HCT116 (cell line): ENCODE data around the gene FCER2. TPM values are rescaled to one million over a fixed set of nuclear protein-coding genes. Genes with fewer than 3 reads are reported as not detected.

ENCODE experiments used
- ATAC-seq: fragments of 200-7000 bp; cut with Tn5 transposase; 2 replicates; pipeline ENCODE4 v1.9.1; 2020; ENCODE audit warnings: mild to moderate bottlenecking, moderate library complexity
- BruUV-seq: library from RNA; stranded (reverse); fragments of 400-500 nt; replicated peaks from 2 replicates; lab custom pipeline; 2021; lab: Mats Ljungman, UMichigan
- CTCF ChIA-PET: fragments of 300-600 bp; sonication (Branson Sonifier 250); formaldehyde crosslinking; loops from one replicate; lab custom pipeline; 2021; ENCODE audit warnings: antibody characterized with exemption; lab: Charles Lee
- POLR2A ChIA-PET: fragments of 300-600, 350-600 bp; sonication (Branson Sonifier 250); formaldehyde crosslinking; loops from one replicate; lab custom pipeline; 2021; ENCODE audit warnings: antibody characterized with exemption; lab: Charles Lee
- RAD21 ChIA-PET, 2 experiments: fragments of 300-600 bp; sonication (Branson Sonifier 250); formaldehyde crosslinking; loops; one replicate each; lab custom pipeline; 2023; ENCODE audit warnings: low total read pairs in 2 of 2; ENCODE audit not compliant: uncharacterized antibody in 2 of 2, unreplicated experiment in 2 of 2, low non-redundant PET in 1 of 2; lab: Charles Lee
- DNase-seq: peaks from one replicate; pipeline ENCODE4 v3.0.0-alpha.2; 2010; ENCODE audit warnings: low read depth, low spot score
- H2AFZ ChIP-seq: fragments of 200-600 bp; shearing (Covaris generic), sonication (generic); 2 replicates; pipeline ENCODE4 v1.6.1; 2017; ENCODE audit warnings: low read depth, mixed run types, mixed read lengths, antibody characterized with exemption, low read length; ENCODE audit not compliant: poor library complexity, severe bottlenecking
- H3K27ac ChIP-seq: 2 replicates; pipeline ENCODE4 v1.5.1; 2012; ENCODE audit warnings: low read depth, low read length
- H3K27me3 ChIP-seq: fragments of 200-600 bp; sonication (generic); 2 replicates; pipeline ENCODE4 v1.6.1; 2016; ENCODE audit warnings: mixed run types, low read length, mixed read lengths; ENCODE audit not compliant: insufficient read depth
- H3K36me3 ChIP-seq, 2 experiments: fragments of 200-500 bp in 1 of 2; fragments of 200-600 bp in 1 of 2; sonication (Bioruptor generic) in 1 of 2; sonication (generic) in 1 of 2; 2 replicates each; pipeline versions ENCODE4 v1.5.1 to v1.6.1; 2014 to 2016; ENCODE audit warnings: low read length in 2 of 2, inconsistent platforms in 1 of 2, mixed read lengths in 1 of 2, mixed run types in 1 of 2; ENCODE audit not compliant: insufficient read depth in 2 of 2, control insufficient read depth in 1 of 2
- H3K4me1 ChIP-seq, 2 experiments: fragments of 200-600 bp in 1 of 2; sonication (generic) in 1 of 2; 2 replicates each; pipeline versions ENCODE4 v1.5.1 to v1.6.1; 2012 to 2017; ENCODE audit warnings: low read length in 2 of 2, inconsistent platforms in 1 of 2, mild to moderate bottlenecking in 1 of 2, mixed read lengths in 1 of 2, mixed run types in 1 of 2, moderate library complexity in 1 of 2; ENCODE audit not compliant: insufficient read depth in 2 of 2, control insufficient read depth in 1 of 2
- H3K4me2 ChIP-seq: fragments of 200-600 bp; sonication (generic); 2 replicates; pipeline ENCODE4 v1.6.1; 2017; ENCODE audit warnings: mixed run types, low read length, mixed read lengths
- H3K4me3 ChIP-seq, 2 experiments: fragments of 200-600 bp in 1 of 2; sonication (generic) in 1 of 2; replicated peaks in 1 of 2; 2 replicates each; pipeline ENCODE4 v1.5.1; 2011 to 2016; ENCODE audit warnings: low read length in 2 of 2, control low read depth in 1 of 2, low read depth in 1 of 2, mild to moderate bottlenecking in 1 of 2, mixed read lengths in 1 of 2, mixed run types in 1 of 2
- H3K79me2 ChIP-seq: fragments of 200-600 bp; sonication (generic); 2 replicates; pipeline ENCODE4 v1.6.1; 2017; ENCODE audit warnings: mild to moderate bottlenecking, mixed run types, low read length, moderate library complexity, mixed read lengths; ENCODE audit not compliant: insufficient read depth
- H3K9ac ChIP-seq: fragments of 200-600 bp; sonication (generic); 2 replicates; pipeline ENCODE4 v1.6.1; 2016; ENCODE audit warnings: low read length, mixed read lengths
- H3K9me2 ChIP-seq: fragments of 200-600 bp; sonication (generic), shearing (Covaris generic); 2 replicates; pipeline ENCODE4 v1.6.1; 2017; ENCODE audit warnings: mixed run types, mild to moderate bottlenecking, moderate library complexity; ENCODE audit not compliant: insufficient read depth
- H3K9me3 ChIP-seq, 2 experiments: fragments of 200-500 bp in 1 of 2; fragments of 200-600 bp in 1 of 2; sonication (Bioruptor generic) in 1 of 2; sonication (generic) in 1 of 2; 2 replicates each; pipeline ENCODE4 v1.6.1; 2014 to 2017; ENCODE audit warnings: low read length in 2 of 2, mixed read lengths in 2 of 2, inconsistent platforms in 1 of 2, low read depth in 1 of 2, mild to moderate bottlenecking in 1 of 2, mixed run types in 1 of 2, moderate library complexity in 1 of 2; ENCODE audit not compliant: control insufficient read depth in 1 of 2, insufficient read depth in 1 of 2
- H4K20me1 ChIP-seq: fragments of 200-600 bp; sonication (generic), shearing (Covaris generic); 2 replicates; pipeline ENCODE4 v1.6.1; 2017; ENCODE audit warnings: mixed run types, mild to moderate bottlenecking, moderate library complexity; ENCODE audit not compliant: insufficient read depth
- ATF3 ChIP-seq: IDR thresholded peaks from 2 replicates; pipeline ENCODE4 v1.6.1; 2012
- CTCF ChIP-seq, 3 experiments: fragments of 200-600 bp in 1 of 3; sonication (generic) in 1 of 3; IDR thresholded peaks in 2 of 3; conservative IDR thresholded peaks in 1 of 3; 2 replicates each; pipeline ENCODE4 v1.5.1; 2012 to 2017; ENCODE audit warnings: low read depth in 2 of 3, low read length in 2 of 3, antibody characterized with exemption in 1 of 3, borderline replicate concordance in 1 of 3, control low read depth in 1 of 3, mild to moderate bottlenecking in 1 of 3, mixed read lengths in 1 of 3, mixed run types in 1 of 3, moderate library complexity in 1 of 3; ENCODE audit not compliant: insufficient read depth in 1 of 3
- EGR1 ChIP-seq: IDR thresholded peaks from 2 replicates; pipeline ENCODE4 v1.6.1; 2012; ENCODE audit warnings: low read depth
- POLR2A ChIP-seq: IDR thresholded peaks from 2 replicates; pipeline ENCODE4 v1.7.0; 2011; ENCODE audit warnings: borderline replicate concordance; ENCODE audit not compliant: insufficient read depth, insufficient read length; ENCODE audit errors: extremely low read depth
- POLR2AphosphoS5 ChIP-seq: IDR thresholded peaks from 2 replicates; pipeline ENCODE4 v1.6.1; 2011; ENCODE audit warnings: mild to moderate bottlenecking, low read depth, low read length, moderate library complexity
- SP1 ChIP-seq: IDR thresholded peaks from 2 replicates; pipeline ENCODE4 v1.6.1; 2012; ENCODE audit warnings: low read depth
- SRF ChIP-seq: IDR thresholded peaks from 2 replicates; pipeline ENCODE4 v1.6.1; 2012; ENCODE audit warnings: low read depth
- TCF7L2 ChIP-seq: IDR thresholded peaks from 2 replicates; pipeline ENCODE4 v1.7.0; 2011; ENCODE audit warnings: borderline replicate concordance, inconsistent platforms; ENCODE audit not compliant: insufficient read depth, insufficient read length; ENCODE audit errors: extremely low read depth
- YY1 ChIP-seq: IDR thresholded peaks from 2 replicates; pipeline ENCODE4 v1.6.1; 2011; ENCODE audit warnings: low read length, low read depth, moderate library complexity, mild to moderate bottlenecking; ENCODE audit not compliant: insufficient replicate concordance; ENCODE audit errors: extremely low read depth
- ZFX ChIP-seq: fragments of 450-650 bp; IDR thresholded peaks from 2 replicates; pipeline ENCODE4 v1.6.1; 2017
- ZNF274 ChIP-seq: fragments of 200-500 bp; sonication (Bioruptor generic); IDR thresholded peaks from 2 replicates; pipeline ENCODE4 v1.6.1; 2014; ENCODE audit warnings: mild to moderate bottlenecking, low read depth, low read length, inconsistent platforms
- intact Hi-C: fragments of 100-400 bp; cut with micrococcal nuclease; formaldehyde crosslinking; loops from 2 replicates; pipeline ENCODE4 v1.10.0; 2022
- total RNA-seq: library from RNA; stranded (reverse); gene quantifications from one replicate; pipeline ENCODE4 v1.2.1, GENCODE V29; 2021; ENCODE audit not compliant: unreplicated experiment
- TF ChIP-seq, protein P1 (sequence below): IDR thresholded peaks from 2 replicates; pipeline ENCODE4 v1.6.1; 2011; ENCODE audit warnings: mild to moderate bottlenecking, low read length, moderate library complexity; ENCODE audit not compliant: insufficient replicate concordance; ENCODE audit errors: extremely low read depth

The FCER2 gene
- total RNA-seq, 1 experiment from 2014 or later = 0.20 TPM

- BruUV-seq = no TSS peak
- no peak overlapping the region for H3K4me2 ChIP-seq
- ChIA-PET POLR2A (no interaction called here), CTCF (interaction anchor here (0.9 kb wide), 1 partner anchor 52 kb away, joined by 3 read pairs; no protein-coding TSS in a partner anchor), RAD21 (no interaction called here)
- ATAC-seq = no peak
- TF ChIP-seq TCF7L2 = no peak
- TF ChIP-seq POLR2A = no peak
- no peak for TF ChIP-seq ATF3
- no peaks in the 10 kb centered on the region for H4K20me1 ChIP-seq
- no peak overlapping the region for H3K9ac ChIP-seq
- no peaks in the 10 kb centered on the region for H3K36me3 ChIP-seq
- no peak overlapping the region for H2AFZ ChIP-seq
- H3K27me3 ChIP-seq = peaks cover 13% of the 10 kb centered on the region
- no peak for DNase-seq
- intact Hi-C loops = no loop called here
- no peak overlapping the region for H3K4me3 ChIP-seq
- no peaks in the 10 kb centered on the region for H3K9me2 ChIP-seq
- H3K9me3 ChIP-seq = no peaks in the 10 kb centered on the region
- no peaks in the 10 kb centered on the region for H3K4me1 ChIP-seq
- no peak overlapping the region for H3K27ac ChIP-seq
- no peaks in the 10 kb centered on the region for H3K79me2 ChIP-seq
Observed at GRCh38 chr19:7748171-7748570, 46.2 kb upstream of the FCER2 start.

GRCh38 chr19:7746903-7747884 lies 45.3 kb upstream of the FCER2 start, which contains the start of gene CD209:
CD209 (minus strand) TSS chr19:7747534; CDS start chr19:7747511, 23 bp downstream.
- no peaks in the 10 kb centered on the region for H3K79me2 ChIP-seq
- no peaks in the 10 kb centered on the region for H4K20me1 ChIP-seq
- no peaks in the 10 kb centered on the region for H3K9me3 ChIP-seq
- H3K27me3 ChIP-seq = peaks cover 13% of the 10 kb centered on the region
- no peak within 1 kb of the TSS for H3K4me2 ChIP-seq
- intact Hi-C loops = no loop called here
- POLR2A ChIA-PET = no interaction called here
- H3K9me2 ChIP-seq = no peaks in the 10 kb centered on the region
- H3K27ac ChIP-seq = no peak within 1 kb of the TSS
- CTCF ChIA-PET = interaction anchor here (0.9 kb wide), 1 partner anchor 53 kb away, joined by 3 read pairs; no protein-coding TSS in a partner anchor
- DNase-seq = no peak
- H3K9ac ChIP-seq = no peak within 1 kb of the TSS
- RAD21 ChIA-PET = no interaction called here
- no peaks in the 10 kb centered on the region for H3K36me3 ChIP-seq
- no TSS peak for BruUV-seq
- H3K4me1 ChIP-seq = no peaks in the 10 kb centered on the region
- no peak for ATAC-seq
- no peak within 1 kb of the TSS for H2AFZ ChIP-seq
- H3K4me3 ChIP-seq = no peak within 1 kb of the TSS
- no peak for TF ChIP-seq SP1
- TF ChIP-seq YY1 = no peak
- TF ChIP-seq EGR1 = no peak
- TF ChIP-seq POLR2AphosphoS5 = no peak
- TF ChIP-seq, protein P1, sequence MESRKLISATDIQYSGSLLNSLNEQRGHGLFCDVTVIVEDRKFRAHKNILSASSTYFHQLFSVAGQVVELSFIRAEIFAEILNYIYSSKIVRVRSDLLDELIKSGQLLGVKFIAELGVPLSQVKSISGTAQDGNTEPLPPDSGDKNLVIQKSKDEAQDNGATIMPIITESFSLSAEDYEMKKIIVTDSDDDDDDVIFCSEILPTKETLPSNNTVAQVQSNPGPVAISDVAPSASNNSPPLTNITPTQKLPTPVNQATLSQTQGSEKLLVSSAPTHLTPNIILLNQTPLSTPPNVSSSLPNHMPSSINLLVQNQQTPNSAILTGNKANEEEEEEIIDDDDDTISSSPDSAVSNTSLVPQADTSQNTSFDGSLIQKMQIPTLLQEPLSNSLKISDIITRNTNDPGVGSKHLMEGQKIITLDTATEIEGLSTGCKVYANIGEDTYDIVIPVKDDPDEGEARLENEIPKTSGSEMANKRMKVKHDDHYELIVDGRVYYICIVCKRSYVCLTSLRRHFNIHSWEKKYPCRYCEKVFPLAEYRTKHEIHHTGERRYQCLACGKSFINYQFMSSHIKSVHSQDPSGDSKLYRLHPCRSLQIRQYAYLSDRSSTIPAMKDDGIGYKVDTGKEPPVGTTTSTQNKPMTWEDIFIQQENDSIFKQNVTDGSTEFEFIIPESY = no peak
- no peak for TF ChIP-seq ZFX
- no peak for TF ChIP-seq CTCF (IDR thresholded peaks at IDR 0.05 in 2 of 3, conservative IDR thresholded peaks at IDR 0.05 in 1 of 3; ENCODE audit: borderline replicate concordance in 1 of 3, insufficient read depth in 1 of 3, low read depth in 2 of 3, low read length in 2 of 3)
- no peak for TF ChIP-seq SRF
- TF ChIP-seq ATF3 = no peak
- TF ChIP-seq ZNF274 = no peak
